H9 (cell line): Measurements from ENCODE around the gene ESPNL. TPM values are rescaled to one million over a fixed set of nuclear protein-coding genes. Genes with fewer than 3 reads are reported as not detected.

ENCODE experiments used
- DNase-seq: peaks from one replicate; pipeline ENCODE4 v3.0.0-alpha.2; 2017
- H2AFZ ChIP-seq: one replicate; pipeline ENCODE4 v1.6.1; 2013; ENCODE audit warnings: mild to moderate bottlenecking, low read length, control low read depth, moderate library complexity
- H2AK5ac ChIP-seq: 2 replicates; pipeline ENCODE4 v1.6.1; 2013; ENCODE audit warnings: low read length, control low read depth, mixed read lengths; ENCODE audit not compliant: insufficient read length
- H2BK120ac ChIP-seq: one replicate; pipeline ENCODE4 v1.6.1; 2013; ENCODE audit warnings: low read depth, mild to moderate bottlenecking, low read length, control low read depth, inconsistent platforms; ENCODE audit not compliant: poor library complexity, severe bottlenecking
- H2BK12ac ChIP-seq: 2 replicates; pipeline ENCODE4 v1.6.1; 2013; ENCODE audit warnings: low read length, control low read depth, mixed read lengths, low read depth; ENCODE audit not compliant: insufficient read length
- H2BK15ac ChIP-seq: 2 replicates; pipeline ENCODE4 v1.6.1; 2013; ENCODE audit warnings: low read depth, low read length, control low read depth
- H2BK20ac ChIP-seq: one replicate; pipeline ENCODE4 v1.6.1; 2013; ENCODE audit warnings: low read depth, mild to moderate bottlenecking, low read length, control low read depth, inconsistent platforms; ENCODE audit not compliant: poor library complexity, severe bottlenecking
- H2BK5ac ChIP-seq: 2 replicates; pipeline ENCODE4 v1.6.1; 2013; ENCODE audit warnings: low read length, control low read depth, mixed read lengths; ENCODE audit not compliant: insufficient read length
- H3K14ac ChIP-seq: 2 replicates; pipeline ENCODE4 v1.6.1; 2013; ENCODE audit warnings: low read length, control low read depth; ENCODE audit not compliant: insufficient read depth
- H3K18ac ChIP-seq: 2 replicates; pipeline ENCODE4 v1.6.1; 2013; ENCODE audit warnings: low read depth, mild to moderate bottlenecking, mixed read lengths, low read length, control low read depth; ENCODE audit not compliant: insufficient read length
- H3K23ac ChIP-seq: 2 replicates; pipeline ENCODE4 v1.6.1; 2013; ENCODE audit warnings: low read length, control low read depth, mixed read lengths, low read depth; ENCODE audit not compliant: insufficient read length
- H3K23me2 ChIP-seq: 2 replicates; pipeline ENCODE4 v1.6.1; 2013; ENCODE audit warnings: low read depth, mild to moderate bottlenecking, mixed read lengths, low read length, control low read depth; ENCODE audit not compliant: insufficient read length, poor library complexity, severe bottlenecking
- H3K27ac ChIP-seq: 2 replicates; pipeline ENCODE4 v1.5.1; 2013; ENCODE audit warnings: low read length, control low read depth, mixed read lengths, low read depth; ENCODE audit not compliant: insufficient read length
- H3K27me3 ChIP-seq: 2 replicates; pipeline ENCODE4 v1.6.1; 2013; ENCODE audit warnings: low read length, control low read depth, inconsistent platforms; ENCODE audit not compliant: insufficient read depth
- H3K4ac ChIP-seq: 2 replicates; pipeline ENCODE4 v1.6.1; 2013; ENCODE audit warnings: low read depth, mild to moderate bottlenecking, control low read depth, inconsistent platforms, low read length, moderate library complexity
- H3K4me1 ChIP-seq: 2 replicates; pipeline ENCODE4 v1.6.1; 2013; ENCODE audit warnings: low read length, control low read depth, inconsistent platforms; ENCODE audit not compliant: insufficient read depth
- H3K4me2 ChIP-seq: 2 replicates; pipeline ENCODE4 v1.6.1; 2013; ENCODE audit warnings: low read length, control low read depth, mixed read lengths; ENCODE audit not compliant: insufficient read length, insufficient read depth
- H3K56ac ChIP-seq: 2 replicates; pipeline ENCODE4 v1.6.1; 2013; ENCODE audit warnings: low read depth, mild to moderate bottlenecking, mixed read lengths, low read length, control low read depth; ENCODE audit not compliant: insufficient read length
- H3K79me1 ChIP-seq: 2 replicates; pipeline ENCODE4 v1.6.1; 2013; ENCODE audit warnings: low read depth, mild to moderate bottlenecking, moderate library complexity, low read length, control low read depth, inconsistent platforms; ENCODE audit not compliant: insufficient read depth, poor library complexity, severe bottlenecking
- H3K79me2 ChIP-seq: 2 replicates; pipeline ENCODE4 v1.6.1; 2013; ENCODE audit warnings: low read length, control low read depth, inconsistent platforms; ENCODE audit not compliant: insufficient read depth
- H3K9ac ChIP-seq: 2 replicates; pipeline ENCODE4 v1.6.1; 2013; ENCODE audit warnings: low read length, control low read depth, mixed read lengths; ENCODE audit not compliant: insufficient read length; ENCODE audit errors: extremely low read depth
- H3K9me3 ChIP-seq: one replicate; pipeline ENCODE4 v1.6.1; 2013; ENCODE audit warnings: low read depth, low read length, inconsistent platforms; ENCODE audit not compliant: control insufficient read depth
- H3T11ph ChIP-seq: one replicate; pipeline ENCODE4 v1.6.1; 2013; ENCODE audit warnings: mild to moderate bottlenecking, low read length, control low read depth, inconsistent platforms
- H4K20me1 ChIP-seq: one replicate; pipeline ENCODE4 v1.6.1; 2013; ENCODE audit not compliant: control insufficient read depth, insufficient read length, insufficient read depth
- H4K5ac ChIP-seq: 2 replicates; pipeline ENCODE4 v1.6.1; 2013; ENCODE audit warnings: low read depth, mild to moderate bottlenecking, mixed read lengths, low read length, control low read depth; ENCODE audit not compliant: insufficient read length
- H4K8ac ChIP-seq: replicated peaks from 2 replicates; pipeline ENCODE4 v1.6.1; 2013; ENCODE audit warnings: low read length, control low read depth, mixed read lengths, low read depth; ENCODE audit not compliant: insufficient read length
- H4K91ac ChIP-seq: 2 replicates; pipeline ENCODE4 v1.6.1; 2013; ENCODE audit warnings: low read depth, mild to moderate bottlenecking, moderate library complexity, mixed read lengths, low read length, control low read depth; ENCODE audit not compliant: insufficient read length
- H3K27ac Mint-ChIP-seq, 3 experiments: 2 replicates in 2 of 3; 3 replicates in 1 of 3; pipeline ENCODE4 v1.8.0; 2020 to 2021; ENCODE audit warnings: mixed read lengths in 3 of 3, mild to moderate bottlenecking in 1 of 3, moderate library complexity in 1 of 3
- H3K27me3 Mint-ChIP-seq: 2 replicates; pipeline ENCODE4 v1.8.0; 2021; ENCODE audit warnings: low read depth, mild to moderate bottlenecking, moderate library complexity, mixed read lengths
- H3K36me3 Mint-ChIP-seq, 3 experiments: 2 replicates in 2 of 3; 3 replicates in 1 of 3; pipeline ENCODE4 v1.8.0; 2020 to 2021; ENCODE audit warnings: low read depth in 3 of 3, mixed read lengths in 3 of 3; ENCODE audit not compliant: insufficient read depth in 1 of 3
- H3K4me1 Mint-ChIP-seq, 2 experiments: 2 replicates each; pipeline ENCODE4 v1.8.0; 2020; ENCODE audit warnings: mixed read lengths in 2 of 2
- H3K4me3 Mint-ChIP-seq, 2 experiments: 2 replicates in 1 of 2; 3 replicates in 1 of 2; pipeline ENCODE4 v1.8.0; 2020 to 2021; ENCODE audit warnings: mild to moderate bottlenecking in 2 of 2, mixed read lengths in 2 of 2, moderate library complexity in 1 of 2
- H3K9me3 Mint-ChIP-seq, 2 experiments: 2 replicates in 1 of 2; 3 replicates in 1 of 2; pipeline ENCODE4 v1.8.0; 2020; ENCODE audit warnings: mild to moderate bottlenecking in 2 of 2, mixed read lengths in 2 of 2, moderate library complexity in 1 of 2
- WGBS: extraction: QIAGEN DNeasy Blood & Tissue Kit; methylation state at CpG from one replicate; pipeline ENCODE4 v1.1.7; 2013; ENCODE audit warnings: missing lambda C conversion rate, low lambda C conversion rate, mixed read lengths; ENCODE audit not compliant: insufficient read length; ENCODE audit errors: extremely low coverage; 5-methylcytosine and 5-hydroxymethylcytosine counted together
- total RNA-seq: library from RNA; stranded (reverse); gene quantifications from 2 replicates; pipeline ENCODE4 v1.2.1, GENCODE V29; 2021
- TF ChIP-seq, protein P1 (sequence below): fragments of 200-600 bp; sonication (generic); conservative IDR thresholded peaks from 3 replicates; pipeline ENCODE4 v1.8.0; 2021; ENCODE audit warnings: antibody characterized with exemption, mild to moderate bottlenecking

Gene ESPNL
- total RNA-seq, 1 experiment from 2014 or later, result 0.17 TPM

DNA sequence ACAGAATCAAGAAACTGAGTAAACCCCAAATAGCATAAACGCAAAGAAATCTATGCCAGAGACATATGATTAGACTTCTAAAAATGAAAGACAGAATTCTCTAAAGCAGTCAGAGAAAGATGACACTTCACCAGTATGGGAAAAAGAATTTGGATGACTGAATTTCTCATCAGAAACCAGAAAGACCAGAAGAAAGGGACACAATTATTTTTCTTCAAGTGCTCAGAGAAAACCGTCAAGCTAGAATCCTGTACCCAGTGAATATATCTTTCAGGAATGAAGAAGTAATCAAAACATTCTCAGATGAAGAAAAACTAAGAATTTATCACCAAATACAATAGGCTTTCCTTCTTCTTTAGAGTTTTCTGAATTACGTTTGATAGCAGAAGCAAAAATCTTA, 14.2 kb upstream of the ESPNL start:
- Histone ChIP-seq H3K56ac (no peak overlapping the region), H4K20me1 (no peaks in the 10 kb centered on the region), H2BK120ac (no peak overlapping the region), H3K4ac (no peak overlapping the region), H3K9me3 (no peaks in the 10 kb centered on the region), H3K4me1 (no peaks in the 10 kb centered on the region; the same call in 1 of the 2 replicates), H2AFZ (no peak overlapping the region), H3K9ac (no peak overlapping the region), H3K27ac (no peak overlapping the region), H4K5ac (no peak overlapping the region), H3K23ac (no peak overlapping the region), H3K27me3 (no peaks in the 10 kb centered on the region), H3T11ph (no peak overlapping the region), H3K14ac (no peak overlapping the region), H4K91ac (no peak overlapping the region), H3K79me1 (peaks cover 2% of the 10 kb centered on the region), H2BK12ac (no peak overlapping the region), H4K8ac (no peak overlapping the region), H2AK5ac (no peak overlapping the region), H3K18ac (no peak overlapping the region), H2BK20ac (no peak overlapping the region), H2BK15ac (no peak overlapping the region), H2BK5ac (no peak overlapping the region), H3K23me2 (no peaks in the 10 kb centered on the region), H3K79me2 (no peaks in the 10 kb centered on the region), H3K4me2 (no peak overlapping the region)
- Mint-ChIP-seq H3K27me3 (no peaks in the 10 kb centered on the region), H3K4me1 (peaks cover 7 to 8% of the 10 kb centered on the region in 2 experiments), H3K9me3 (no peaks in the 10 kb centered on the region; a peak in 1 of 5 replicates), H3K36me3 (peaks cover 56 to 77% (median 65%) of the 10 kb centered on the region in 3 experiments; a peak in 6 of 7 replicates), H3K4me3 (no peak overlapping the region), H3K27ac (no peak overlapping the region; a peak in 1 of 7 replicates)
- WGBS, result no CpG with 5 or more reads among the region's 3 CpGs
- TF ChIP-seq, protein P1, sequence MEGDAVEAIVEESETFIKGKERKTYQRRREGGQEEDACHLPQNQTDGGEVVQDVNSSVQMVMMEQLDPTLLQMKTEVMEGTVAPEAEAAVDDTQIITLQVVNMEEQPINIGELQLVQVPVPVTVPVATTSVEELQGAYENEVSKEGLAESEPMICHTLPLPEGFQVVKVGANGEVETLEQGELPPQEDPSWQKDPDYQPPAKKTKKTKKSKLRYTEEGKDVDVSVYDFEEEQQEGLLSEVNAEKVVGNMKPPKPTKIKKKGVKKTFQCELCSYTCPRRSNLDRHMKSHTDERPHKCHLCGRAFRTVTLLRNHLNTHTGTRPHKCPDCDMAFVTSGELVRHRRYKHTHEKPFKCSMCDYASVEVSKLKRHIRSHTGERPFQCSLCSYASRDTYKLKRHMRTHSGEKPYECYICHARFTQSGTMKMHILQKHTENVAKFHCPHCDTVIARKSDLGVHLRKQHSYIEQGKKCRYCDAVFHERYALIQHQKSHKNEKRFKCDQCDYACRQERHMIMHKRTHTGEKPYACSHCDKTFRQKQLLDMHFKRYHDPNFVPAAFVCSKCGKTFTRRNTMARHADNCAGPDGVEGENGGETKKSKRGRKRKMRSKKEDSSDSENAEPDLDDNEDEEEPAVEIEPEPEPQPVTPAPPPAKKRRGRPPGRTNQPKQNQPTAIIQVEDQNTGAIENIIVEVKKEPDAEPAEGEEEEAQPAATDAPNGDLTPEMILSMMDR, result no peak
- DNase-seq, result no peak
